Measurements from ENCODE around the gene PRF1.

- TF ChIP-seq TAF1 (IDR thresholded peaks at IDR 0.05; ENCODE audit: low read depth) (no peak), RAD21 (IDR thresholded peaks at IDR 0.05; ENCODE audit: low read depth) (no peak), MAX (IDR thresholded peaks at IDR 0.05) (no peak), TEAD4 (IDR thresholded peaks at IDR 0.05) (no peak), USF1 (IDR thresholded peaks at IDR 0.05) (no peak), EP300 (IDR thresholded peaks at IDR 0.05; ENCODE audit: borderline replicate concordance) (no peak), CEBPB (IDR thresholded peaks at IDR 0.05) (no peak), FOXM1 (IDR thresholded peaks at IDR 0.05; ENCODE audit: borderline replicate concordance, low read depth) (no peak), EGR1 (IDR thresholded peaks at IDR 0.05) (no peak), YY1 (IDR thresholded peaks at IDR 0.05; ENCODE audit: low read depth) (no peak), CREB1 (IDR thresholded peaks at IDR 0.05; ENCODE audit: low read depth) (no peak), REST (IDR thresholded peaks at IDR 0.05; ENCODE audit: low read depth) (no peak), TCF12 (IDR thresholded peaks at IDR 0.05; ENCODE audit: low read depth) (no peak), ZBTB7A (IDR thresholded peaks at IDR 0.05; ENCODE audit: low read depth) (no peak)
Measured at GRCh38 chr10:70617798-70618568, 15.4 kb upstream of the PRF1 start.
